ENCODE data around the gene NELFCD.

Gene NELFCD

GRCh38 chr20:59001449-59002171 lies 20.6 kb downstream of the NELFCD start:
- TF ChIP-seq CEBPB (IDR thresholded peaks at IDR 0.05) (no peak), YY1 (IDR thresholded peaks at IDR 0.05; ENCODE audit: low read depth) (no peak), REST (IDR thresholded peaks at IDR 0.05; ENCODE audit: low read depth) (no peak), TAF1 (IDR thresholded peaks at IDR 0.05; ENCODE audit: low read depth) (no peak), FOXM1 (IDR thresholded peaks at IDR 0.05; ENCODE audit: borderline replicate concordance, low read depth) (no peak)

DNA sequence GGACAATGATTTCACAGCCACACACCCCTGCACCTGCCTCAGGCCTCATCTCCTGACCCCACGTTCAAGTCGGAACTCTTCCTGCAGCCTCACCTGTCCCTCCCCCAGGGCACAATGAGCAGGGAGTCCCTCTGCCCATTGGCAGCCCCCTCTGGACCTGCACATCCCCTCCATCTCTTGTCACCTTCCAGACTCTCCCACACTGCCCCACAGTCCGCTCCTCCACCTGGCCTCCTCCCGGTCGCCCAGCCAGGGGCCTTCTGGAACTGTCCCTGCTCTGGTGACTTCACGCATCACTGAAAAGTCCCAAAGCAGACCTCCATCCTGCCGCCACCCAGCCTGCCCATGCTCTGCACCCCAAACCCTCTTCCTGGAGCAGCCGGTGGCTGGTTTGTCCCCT lies 21.3 kb downstream of the NELFCD start:
- TF ChIP-seq TCF12 (IDR thresholded peaks at IDR 0.05; ENCODE audit: low read depth): no peak
- TF ChIP-seq, protein P1, sequence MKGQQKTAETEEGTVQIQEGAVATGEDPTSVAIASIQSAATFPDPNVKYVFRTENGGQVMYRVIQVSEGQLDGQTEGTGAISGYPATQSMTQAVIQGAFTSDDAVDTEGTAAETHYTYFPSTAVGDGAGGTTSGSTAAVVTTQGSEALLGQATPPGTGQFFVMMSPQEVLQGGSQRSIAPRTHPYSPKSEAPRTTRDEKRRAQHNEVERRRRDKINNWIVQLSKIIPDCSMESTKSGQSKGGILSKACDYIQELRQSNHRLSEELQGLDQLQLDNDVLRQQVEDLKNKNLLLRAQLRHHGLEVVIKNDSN (IDR thresholded peaks at IDR 0.05): no peak
- no peak for TF ChIP-seq TEAD4 (IDR thresholded peaks at IDR 0.05)
- no peak for TF ChIP-seq TAF1 (IDR thresholded peaks at IDR 0.05; ENCODE audit: low read depth)
- TF ChIP-seq REST (IDR thresholded peaks at IDR 0.05; ENCODE audit: low read depth): no peak
- TF ChIP-seq, protein P2, sequence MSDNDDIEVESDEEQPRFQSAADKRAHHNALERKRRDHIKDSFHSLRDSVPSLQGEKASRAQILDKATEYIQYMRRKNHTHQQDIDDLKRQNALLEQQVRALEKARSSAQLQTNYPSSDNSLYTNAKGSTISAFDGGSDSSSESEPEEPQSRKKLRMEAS (IDR thresholded peaks at IDR 0.05): no peak
- TF ChIP-seq ZBTB7A (IDR thresholded peaks at IDR 0.05; ENCODE audit: low read depth): no peak
- TF ChIP-seq YY1 (IDR thresholded peaks at IDR 0.05; ENCODE audit: low read depth): no peak
- no peak for TF ChIP-seq RAD21 (IDR thresholded peaks at IDR 0.05; ENCODE audit: low read depth)
- no peak for TF ChIP-seq FOXM1 (IDR thresholded peaks at IDR 0.05; ENCODE audit: borderline replicate concordance, low read depth)
- TF ChIP-seq EGR1 (IDR thresholded peaks at IDR 0.05): no peak

GRCh38 chr20:59002874-59003399 lies 21.9 kb downstream of the NELFCD start:
- TF ChIP-seq REST (IDR thresholded peaks at IDR 0.05; ENCODE audit: low read depth): no peak
- TF ChIP-seq, protein P2 (IDR thresholded peaks at IDR 0.05): no peak
- TF ChIP-seq, protein P1 (IDR thresholded peaks at IDR 0.05): no peak

GRCh38 chr20:59003836-59004492 lies 22.9 kb downstream of the NELFCD start:
- TF ChIP-seq, protein P1 (IDR thresholded peaks at IDR 0.05): no peak
- TF ChIP-seq FOXM1 (IDR thresholded peaks at IDR 0.05; ENCODE audit: borderline replicate concordance, low read depth): no peak
- no peak for TF ChIP-seq NFIC (IDR thresholded peaks at IDR 0.05)
- TF ChIP-seq ZBTB7A (IDR thresholded peaks at IDR 0.05; ENCODE audit: low read depth): no peak
- no peak for TF ChIP-seq RAD21 (IDR thresholded peaks at IDR 0.05; ENCODE audit: low read depth)
- TF ChIP-seq YY1 (IDR thresholded peaks at IDR 0.05; ENCODE audit: low read depth): no peak
- no peak for TF ChIP-seq CREB1 (IDR thresholded peaks at IDR 0.05; ENCODE audit: low read depth)
- no peak for TF ChIP-seq TCF12 (IDR thresholded peaks at IDR 0.05; ENCODE audit: low read depth)
- no peak for TF ChIP-seq EP300 (IDR thresholded peaks at IDR 0.05; ENCODE audit: borderline replicate concordance)
- no peak for TF ChIP-seq TAF1 (IDR thresholded peaks at IDR 0.05; ENCODE audit: low read depth)
- TF ChIP-seq REST (IDR thresholded peaks at IDR 0.05; ENCODE audit: low read depth): no peak
- TF ChIP-seq EGR1 (IDR thresholded peaks at IDR 0.05): no peak
- TF ChIP-seq CEBPB (IDR thresholded peaks at IDR 0.05): no peak
- TF ChIP-seq, protein P2 (IDR thresholded peaks at IDR 0.05): no peak
- TF ChIP-seq TEAD4 (IDR thresholded peaks at IDR 0.05): no peak
